Activated CD4-positive, CD25-positive, alpha-beta regulatory T cell (primary cell): ENCODE measurements around the gene KLF3.
A peak's percentile ranks its signal among the peaks of the same experiment; 100 is the strongest.

Source experiments
- DNase-seq, 4 experiments: peaks; one replicate each; lab custom pipeline; 2025; lab: John Stamatoyannopoulos, UW

The KLF3 gene

DNA sequence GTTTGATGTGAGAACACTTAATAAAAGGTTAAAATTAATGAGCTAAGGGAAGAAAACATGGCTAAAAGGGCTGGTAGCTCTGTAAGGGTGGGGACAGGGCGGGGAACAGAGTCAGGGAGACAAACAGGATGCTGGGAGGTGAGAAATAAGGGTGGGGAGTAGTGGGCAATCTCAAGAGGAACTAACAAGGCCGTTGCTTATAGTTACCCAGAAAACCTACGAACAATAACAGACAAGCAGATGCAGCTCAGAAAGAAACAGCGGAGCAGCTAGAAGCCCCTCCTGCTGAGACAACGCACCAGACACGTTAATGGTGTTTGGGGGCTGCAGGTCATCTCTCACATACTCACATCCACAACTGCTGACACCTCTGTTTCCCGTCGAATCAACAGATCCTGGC is 9.7 kb upstream of the KLF3 start:
- peak in 1 of 4 experiments; percentile 15 for DNase-seq

DNA sequence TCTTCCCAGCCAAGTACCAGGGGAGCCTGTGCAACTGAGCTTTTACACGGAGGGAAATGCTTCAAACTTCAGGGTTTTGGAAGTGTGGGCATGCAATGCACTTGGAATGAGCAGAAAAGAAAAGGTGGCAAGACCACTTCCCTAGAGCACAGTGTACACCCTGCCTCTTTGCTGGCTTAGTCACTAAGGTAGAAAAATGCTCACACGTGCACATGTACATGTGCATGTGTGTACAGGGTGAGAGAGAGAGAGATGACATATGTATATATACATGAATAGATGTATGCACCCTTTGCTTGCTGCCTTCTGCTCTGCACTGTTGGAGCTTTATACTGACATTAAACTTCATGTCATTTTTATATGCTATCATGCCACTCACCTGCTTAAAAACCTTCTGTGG is 7.9 kb upstream of the KLF3 start:
- DNase-seq = no peak

DNA sequence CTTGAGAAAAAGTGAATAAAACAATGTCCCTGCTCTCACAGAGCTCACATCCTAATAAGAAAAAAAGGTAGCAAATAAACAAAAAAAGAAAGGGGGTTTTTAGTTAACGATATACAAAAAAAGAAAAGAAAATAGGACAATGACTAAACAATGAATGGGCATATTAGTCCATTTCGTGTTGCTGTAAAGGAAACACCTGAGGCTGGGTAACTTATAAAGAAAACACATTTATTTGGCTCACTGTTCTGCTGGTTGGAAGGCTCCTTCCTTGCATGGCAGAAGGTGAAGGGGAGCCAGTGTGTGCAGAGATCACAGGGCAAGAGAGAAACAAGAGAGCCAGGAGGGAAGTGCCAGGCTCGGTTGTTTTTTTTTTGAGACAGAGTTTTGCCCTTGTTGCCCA is 4.7 kb upstream of the KLF3 start:
- no peak for DNase-seq

DNA sequence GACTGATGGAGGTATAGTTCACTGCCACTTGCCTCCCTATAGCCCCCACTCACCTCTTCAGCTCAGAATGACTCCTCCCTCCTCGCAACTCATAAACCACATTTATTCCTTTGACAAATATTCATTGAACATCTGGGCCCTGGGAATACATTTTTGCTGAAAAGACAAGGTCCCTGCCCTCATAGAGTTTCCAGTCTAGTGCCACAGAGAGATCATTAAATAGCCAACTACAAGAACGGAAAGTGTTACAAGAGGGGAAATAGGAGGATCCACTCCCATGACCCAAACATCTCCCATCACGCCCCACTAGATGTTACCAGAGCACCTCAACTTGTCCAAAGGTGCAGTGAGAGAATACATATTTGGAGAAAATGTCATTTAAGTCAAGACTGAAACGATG is 3.2 kb upstream of the KLF3 start:
- DNase-seq = no peak

DNA sequence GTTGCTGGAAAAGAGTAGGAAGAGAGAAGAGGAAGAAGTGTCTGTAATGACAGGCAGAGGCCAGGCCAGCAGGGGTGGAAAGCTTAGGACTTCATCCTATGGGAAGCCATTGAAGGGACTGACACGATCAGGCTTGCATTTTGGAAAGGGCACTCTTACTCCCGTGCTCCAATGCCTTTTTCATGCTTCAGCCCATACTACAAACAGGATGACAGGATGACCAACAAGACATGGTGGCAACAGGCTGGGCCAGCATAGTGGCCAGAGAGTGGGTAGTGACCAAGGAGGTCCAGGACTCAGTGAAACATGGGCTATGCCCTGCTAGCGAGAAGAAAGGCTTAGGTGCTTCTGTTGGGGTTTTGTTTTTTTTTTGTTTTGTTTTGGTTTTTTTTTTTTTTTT is 2.6 kb upstream of the KLF3 start:
- DNase-seq = no peak

DNA sequence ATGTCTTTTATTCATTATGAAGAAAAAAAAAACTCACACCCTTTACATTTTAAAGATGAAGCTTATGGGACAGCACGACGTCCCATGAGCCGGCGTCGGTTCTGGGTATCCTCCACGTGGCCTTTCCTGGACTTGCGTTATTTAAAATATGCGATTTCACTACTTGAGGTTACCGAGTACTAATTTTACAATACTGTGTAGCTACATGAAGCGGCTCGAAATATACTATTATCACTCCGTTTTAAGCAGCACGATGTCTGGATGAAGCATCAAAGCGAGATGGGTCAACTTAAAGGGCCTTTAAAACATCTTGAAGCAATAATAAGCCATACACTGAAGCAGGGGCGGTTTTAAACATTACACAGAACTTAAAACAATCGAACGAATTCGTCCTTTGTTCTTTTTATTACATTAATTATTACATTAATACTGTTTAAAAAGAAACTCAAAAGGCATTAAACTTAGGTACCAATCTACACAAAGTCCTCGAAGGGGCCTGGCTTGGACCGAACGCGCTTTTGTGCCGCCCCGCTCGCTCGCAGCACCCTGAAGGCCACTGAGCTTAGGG is 1.4 kb upstream of the KLF3 start:
- no peak for DNase-seq

DNA sequence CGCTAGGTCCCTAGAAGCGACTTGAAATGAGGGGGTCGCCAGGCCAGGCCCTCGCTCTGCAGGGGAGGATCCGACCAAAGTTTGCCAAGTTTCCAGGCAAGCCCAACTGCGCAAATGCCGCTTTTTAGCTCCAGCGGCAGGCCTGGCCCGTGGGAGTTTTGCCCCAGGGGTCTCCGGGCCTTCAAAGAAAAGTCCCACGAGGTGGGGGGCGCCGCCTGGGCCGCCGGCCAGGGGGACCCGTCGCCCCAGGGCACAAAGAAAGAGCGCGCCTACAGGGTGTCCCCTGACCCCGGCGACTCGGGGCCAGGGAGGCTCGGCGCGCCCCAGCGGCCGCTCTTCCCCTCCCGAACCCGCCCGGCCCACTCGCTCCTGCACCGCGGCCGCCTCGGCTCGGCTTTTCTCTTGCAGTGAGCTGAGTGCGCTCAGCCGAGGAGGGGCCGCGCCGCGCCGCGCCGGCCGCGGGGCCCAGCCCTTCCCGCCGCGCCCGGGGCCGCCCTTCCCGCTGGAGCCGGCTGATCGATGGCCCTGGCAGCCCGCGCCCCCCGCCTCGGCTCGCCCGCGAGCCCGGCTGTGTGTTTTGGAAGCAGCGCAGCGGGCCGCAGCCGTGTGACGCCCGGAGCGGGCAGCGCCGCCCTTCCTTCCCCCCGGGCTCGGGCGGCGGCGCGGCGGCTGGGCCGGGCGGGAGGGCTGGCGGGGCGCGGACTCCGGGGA is 754 bp upstream of the KLF3 start:
- DNase-seq = peak in 1 of 4 experiments; percentile 58

DNA sequence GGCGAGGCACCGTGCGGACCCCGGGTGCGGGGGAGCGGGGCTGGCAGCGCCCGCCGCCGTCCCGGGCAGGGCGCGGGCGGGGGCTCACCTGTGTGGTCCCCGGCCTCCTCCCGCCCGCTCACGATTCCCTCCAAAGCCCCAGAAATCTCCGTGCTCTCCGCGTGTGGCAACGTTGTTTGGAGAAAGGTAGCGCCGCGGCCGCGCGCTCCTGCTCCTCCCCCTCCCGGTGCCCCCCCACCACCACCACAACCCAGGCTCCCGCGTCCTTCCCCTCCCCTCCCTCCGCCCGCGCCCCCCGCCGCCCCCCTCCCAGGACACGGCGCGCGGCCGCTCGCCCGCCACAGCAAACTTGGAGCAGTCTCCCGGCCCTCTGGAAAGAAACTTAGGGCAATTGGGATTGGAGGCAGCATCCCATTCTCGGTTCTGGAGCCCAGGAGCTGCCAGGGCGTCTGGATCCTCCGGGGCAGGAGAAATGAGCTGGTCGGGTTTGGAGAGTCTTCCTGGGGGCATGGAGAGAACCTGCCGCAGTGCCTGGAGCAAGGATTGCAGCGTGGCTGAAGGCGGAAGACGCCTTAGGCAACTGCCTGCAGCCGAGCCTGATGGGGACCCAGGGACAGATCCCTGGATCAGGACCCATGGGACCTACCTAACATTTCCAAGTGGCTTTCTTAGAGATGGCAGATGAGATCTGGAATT is 855 bp downstream of the KLF3 start:
- DNase-seq = peak in 2 of 4 experiments; percentile 12 to 22

DNA sequence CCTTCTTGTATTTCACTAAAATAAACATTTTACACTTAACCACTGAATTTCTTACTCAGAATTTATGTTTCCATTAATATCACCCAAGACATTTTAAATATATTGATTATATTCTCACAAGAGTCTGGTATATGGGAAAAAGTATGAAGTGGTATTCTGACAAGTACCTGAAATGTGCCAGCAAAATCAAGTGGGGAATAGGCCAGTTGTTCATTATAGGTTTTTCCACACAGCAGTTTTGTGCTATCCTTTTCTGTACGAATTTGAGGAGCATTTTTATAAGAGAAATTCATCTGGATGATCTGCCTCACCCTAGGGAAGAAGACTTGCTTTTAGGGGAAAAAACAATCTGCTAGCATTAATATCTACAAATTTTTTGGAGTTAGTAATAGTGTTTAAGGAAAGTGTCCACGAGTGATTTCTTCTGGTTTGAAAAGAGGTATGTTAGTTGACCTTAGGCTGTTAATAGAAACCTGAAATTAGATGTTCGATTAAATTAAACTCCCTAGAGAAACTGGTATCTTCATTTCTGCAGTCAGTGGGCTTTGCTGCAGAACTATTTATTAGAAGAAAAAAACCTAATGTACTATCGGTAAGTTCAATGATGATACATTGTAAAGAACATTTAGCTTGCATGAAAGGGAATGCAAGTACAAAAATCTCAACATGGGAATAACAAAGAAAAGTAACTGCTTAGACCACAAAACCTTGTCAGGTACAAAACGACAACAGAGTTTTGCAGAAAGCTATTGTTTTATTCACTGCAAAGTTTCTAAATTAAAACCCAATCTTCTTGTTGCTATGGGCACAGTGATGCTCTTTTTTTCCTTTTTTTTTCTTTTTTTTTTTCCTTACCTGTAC is 1.8 kb downstream of the KLF3 start:
- DNase-seq = no peak

DNA sequence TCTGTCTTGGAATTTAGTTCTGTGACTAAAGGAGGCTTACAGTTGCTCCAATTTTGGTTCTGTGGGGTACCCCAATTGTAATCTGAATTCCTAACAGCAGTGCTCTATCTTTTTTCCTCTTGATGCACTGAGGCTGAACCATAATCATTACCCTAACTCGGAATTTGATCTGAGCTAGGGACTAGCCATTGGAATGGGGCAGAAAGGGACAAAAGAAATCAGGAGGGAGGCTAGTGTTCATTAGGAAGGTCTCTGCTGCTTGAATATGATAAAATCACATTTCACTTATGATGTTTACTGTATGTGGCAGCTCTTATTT is 2.7 kb downstream of the KLF3 start:
- DNase-seq = no peak

DNA sequence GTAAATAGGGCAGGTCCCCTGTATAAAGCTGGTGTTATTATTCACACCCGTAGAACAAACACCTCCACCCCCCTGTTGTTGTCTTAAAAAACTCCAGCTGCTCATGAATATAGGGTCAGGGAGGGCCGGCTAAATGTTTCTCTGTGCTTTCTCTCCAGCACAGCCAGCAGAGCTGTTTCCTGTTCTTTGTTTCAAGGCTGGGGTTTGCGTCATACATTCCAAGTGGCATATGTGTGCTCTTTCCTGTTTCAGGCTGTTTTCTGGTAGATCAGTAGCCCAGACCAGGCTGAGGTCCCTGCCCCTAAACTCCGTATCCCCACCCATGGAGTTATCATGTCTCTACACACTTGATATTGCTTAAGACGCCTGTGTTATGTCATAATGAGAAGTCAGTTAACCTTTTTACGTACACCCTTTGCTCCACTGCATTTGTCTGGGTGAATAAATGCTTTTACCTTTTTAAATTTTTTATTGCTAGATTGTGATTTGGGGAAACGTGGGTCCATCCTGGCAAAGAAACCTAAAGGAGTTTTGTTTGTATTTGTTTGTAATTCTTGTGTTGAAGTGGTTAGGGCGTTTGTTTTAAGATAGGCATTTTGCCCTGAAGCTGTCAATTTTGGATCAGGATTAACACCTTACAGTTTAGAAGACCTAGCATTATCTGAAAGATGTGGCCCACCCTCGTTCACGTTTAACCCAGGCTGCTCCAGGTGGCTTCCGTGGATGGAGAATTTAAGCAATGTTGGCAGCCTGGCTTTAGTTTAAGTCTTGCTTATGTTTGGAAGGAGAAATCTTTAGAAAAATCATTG is 3.3 kb downstream of the KLF3 start:
- DNase-seq = peak in 1 of 4 experiments; percentile 15

DNA sequence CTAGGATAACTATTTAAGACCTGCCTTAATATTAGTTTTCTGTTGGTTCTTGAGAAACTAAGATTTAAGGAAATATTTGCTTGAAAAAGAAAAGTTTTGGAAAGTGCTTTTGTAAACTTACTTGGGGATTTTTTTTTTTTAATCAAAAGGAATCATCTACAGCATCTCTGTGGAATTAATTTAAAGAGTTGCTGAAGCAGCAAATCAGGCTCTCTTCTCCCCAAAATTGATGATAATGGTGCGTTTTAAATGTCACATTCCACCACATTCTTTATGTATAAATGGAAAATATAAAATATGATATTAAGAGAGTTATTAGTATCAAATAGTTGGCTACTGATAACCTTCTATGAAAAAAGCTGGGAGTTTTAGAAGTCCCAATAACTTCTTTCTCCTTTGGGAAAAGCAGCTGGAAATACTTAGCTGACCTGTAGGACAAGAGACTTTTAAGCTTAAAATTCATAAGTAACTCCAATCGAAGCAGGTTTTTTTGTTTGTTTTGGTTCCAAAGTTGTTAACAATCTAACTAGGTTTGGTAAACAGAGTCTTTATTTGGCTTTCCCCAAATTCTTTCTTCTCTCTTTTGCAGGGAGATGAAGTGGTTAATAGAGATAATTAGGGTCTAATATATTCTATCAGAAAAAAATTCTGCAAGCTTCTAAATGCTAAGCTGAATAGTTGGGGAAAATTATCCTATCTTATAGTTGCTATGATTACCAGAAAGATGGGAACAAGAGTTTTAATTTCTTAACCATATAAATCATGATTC is 4.4 kb downstream of the KLF3 start:
- DNase-seq = no peak

DNA sequence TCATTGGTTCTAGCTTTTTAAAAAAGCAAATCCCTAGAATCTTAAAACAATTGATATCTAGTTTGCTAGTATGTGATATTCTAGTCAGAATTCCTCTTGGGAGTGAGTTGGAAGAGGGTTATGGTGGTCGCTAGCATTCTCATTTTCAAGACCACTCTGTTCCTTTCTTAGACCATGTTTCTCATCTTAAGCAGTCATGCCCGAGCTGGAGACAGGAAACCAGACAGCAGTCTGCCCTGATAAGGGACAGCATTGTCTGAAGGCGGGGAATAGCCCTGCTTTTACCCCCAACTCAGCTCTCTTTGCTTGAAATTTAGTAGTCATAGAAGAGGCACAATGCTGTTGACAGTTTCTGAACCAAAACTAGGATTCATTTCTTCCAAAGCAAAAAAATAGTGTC is 5.2 kb downstream of the KLF3 start:
- no peak for DNase-seq

DNA sequence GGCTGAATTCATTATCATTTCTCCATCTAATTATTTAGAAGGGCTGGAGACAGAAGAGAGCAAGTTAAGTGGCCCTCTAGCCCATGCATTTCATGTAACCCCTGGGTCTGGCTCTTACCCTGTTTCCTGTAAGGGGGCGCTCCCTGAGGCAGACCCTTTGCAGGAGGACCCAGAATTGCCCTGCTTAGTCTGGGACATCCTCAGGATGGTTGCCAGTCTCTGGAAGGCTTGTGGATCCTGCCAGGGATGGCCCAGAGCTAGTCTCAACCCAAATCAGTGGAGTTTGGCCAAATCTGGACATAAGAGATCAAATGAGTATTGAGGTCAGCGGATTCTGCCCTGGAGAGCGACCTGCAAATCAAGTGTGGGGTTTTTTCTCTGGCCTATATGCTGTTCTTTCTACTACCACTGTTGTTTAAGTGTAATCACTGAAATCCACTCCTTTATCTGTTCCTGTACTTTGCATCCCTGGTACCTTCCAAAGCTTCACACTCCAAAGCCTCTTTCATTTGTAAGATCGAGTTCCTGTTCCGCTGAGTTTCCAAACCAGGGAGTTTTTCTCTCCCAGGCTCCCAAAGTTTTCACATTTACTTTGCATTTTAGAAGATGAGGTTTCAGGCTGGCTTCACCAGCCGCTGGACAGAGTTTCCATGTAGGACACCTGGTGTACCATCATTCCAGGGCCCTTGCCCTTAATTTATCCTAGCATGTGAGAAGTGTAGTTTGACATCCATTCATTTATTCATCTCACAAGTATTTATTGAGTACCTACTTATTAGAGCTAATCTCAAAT is 6.3 kb downstream of the KLF3 start:
- no peak for DNase-seq

DNA sequence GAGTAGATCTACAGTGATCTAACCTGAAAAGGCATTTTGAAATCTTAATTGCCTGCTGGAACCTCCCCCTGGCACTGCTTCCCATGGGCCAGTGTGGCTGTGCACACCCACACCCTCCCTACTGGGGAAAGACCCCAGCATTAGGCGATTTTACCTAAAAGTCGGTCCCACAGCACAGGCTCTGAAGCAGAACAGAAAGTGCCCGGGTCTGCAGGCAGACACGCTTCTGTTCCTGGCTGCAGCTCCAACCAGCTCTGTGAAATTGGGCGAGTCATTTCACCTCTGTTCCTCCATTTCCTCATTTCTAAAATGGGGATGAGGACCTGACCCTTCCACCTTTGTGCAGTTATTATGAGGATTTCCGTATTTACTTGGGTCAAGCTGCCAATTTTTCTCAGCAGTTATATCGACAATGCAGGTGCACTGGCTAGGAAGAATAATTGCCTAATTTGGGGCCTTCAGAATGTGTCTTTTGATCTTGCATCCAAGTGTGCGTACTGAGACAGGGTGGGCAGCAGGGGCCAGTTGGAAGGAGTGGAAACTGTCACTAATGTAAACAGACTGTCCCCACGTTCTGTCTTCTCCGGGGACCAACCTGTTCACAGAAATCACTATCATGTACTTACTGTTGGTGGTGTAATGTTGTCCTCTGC is 7.1 kb downstream of the KLF3 start:
- DNase-seq = no peak

DNA sequence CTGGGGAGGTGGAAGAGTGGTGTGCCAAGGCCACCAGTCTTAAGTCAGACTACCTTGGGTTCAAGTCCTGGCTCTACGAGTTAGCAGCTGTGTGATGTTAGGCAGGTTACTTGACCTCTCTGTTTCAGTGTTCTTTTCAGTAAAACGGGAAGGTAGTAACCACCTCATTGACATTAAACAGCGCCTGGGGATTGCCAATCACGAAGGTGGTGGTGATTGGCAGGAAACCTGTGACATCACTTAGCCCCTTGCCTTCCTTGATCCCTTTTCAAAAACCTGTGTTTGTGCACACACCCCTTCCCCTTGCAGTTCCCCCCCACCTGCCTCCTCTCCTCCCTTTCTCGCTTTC is 7.6 kb downstream of the KLF3 start:
- DNase-seq = no peak

DNA sequence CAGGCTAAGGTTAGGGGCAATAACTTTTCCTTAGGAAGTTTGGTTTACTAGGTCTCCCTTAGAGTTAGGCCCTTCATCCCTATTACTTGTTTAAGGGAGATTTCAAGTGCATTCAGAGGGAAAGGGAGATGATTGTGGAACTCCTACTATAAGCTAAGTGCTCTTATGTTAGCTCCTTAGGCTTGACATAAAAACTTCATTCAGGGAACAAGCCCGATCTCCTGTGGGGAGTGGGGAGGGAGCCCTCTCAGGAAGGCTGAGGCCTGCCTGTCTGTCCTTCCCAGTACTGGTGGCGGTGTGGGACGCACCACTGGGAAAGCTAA is 8.0 kb downstream of the KLF3 start:
- DNase-seq = no peak

DNA sequence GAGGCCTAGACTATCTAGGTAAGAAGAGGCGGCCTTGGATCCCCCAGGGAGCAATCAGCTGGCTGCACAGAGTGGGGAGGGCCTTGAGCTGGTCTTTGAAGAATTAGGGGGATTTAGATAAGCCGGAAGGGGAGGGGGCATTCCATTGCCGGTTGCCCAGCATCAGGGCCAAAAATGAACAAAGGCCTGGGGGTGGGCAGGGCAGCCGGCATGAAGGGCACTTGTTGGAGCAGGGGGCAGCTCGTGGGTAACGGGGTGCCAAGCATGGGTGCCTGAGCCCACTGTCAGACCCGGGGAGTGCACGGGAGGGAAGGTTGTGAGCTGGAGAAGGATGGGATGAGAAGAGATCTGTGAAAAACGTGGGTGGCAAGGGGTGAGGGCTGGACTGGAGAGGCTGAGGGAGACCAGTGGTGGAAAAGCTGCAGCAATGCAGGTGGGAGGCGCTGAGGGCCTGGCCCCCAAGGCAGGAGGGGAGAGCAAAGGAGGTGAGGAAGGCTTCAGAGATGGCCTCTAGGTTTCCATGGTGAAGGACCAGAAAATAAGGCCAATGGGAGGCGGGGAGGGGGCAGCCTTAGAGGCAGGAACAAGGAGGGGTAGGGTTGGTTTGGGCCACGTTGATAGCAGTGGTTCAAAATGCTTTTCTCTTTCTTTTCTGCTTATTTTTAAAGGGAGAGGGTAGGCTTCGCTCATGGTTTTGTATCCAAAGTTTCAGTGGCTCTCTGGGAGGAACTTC is 8.6 kb downstream of the KLF3 start:
- no peak for DNase-seq
